ENCODE results near the gene CORO2A. TPM values are rescaled to one million over a fixed set of nuclear protein-coding genes. Genes with fewer than 3 reads are reported as not detected.

The CORO2A gene
- total and polyA plus RNA-seq, 2 donors (not counting 3 experiments of a cell fraction or from before 2014, with no cell fraction given), result 0.35 to 0.53 TPM

DNA sequence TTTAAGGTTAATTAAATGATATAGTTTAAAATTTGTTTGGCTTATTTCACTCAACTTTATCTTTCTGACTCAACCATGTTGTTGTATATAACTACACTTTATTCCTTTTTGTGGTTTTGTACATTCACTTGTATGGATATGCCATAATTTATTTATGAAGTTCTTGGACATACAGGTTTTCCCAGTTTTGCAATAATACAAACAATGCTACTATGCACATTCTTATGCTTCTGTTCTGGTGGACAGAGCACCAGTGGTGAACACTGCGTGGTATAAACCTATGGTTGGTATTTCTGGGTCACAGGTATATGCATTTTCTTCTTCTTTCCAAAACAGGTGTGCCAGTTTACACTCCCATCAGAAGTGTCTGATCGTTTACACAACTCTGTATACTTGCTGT is 37.8 kb downstream of the CORO2A start:
- H3K27me3 ChIP-seq (ENCODE audit: control insufficient read depth in 2 of 2, insufficient read depth in 2 of 2, low read length in 2 of 2), result no peaks in the 10 kb centered on the region
- H4K20me1 ChIP-seq (replicated peaks; ENCODE audit: control insufficient read depth, extremely low read depth, insufficient read depth, low read length), result no peaks in the 10 kb centered on the region
- intact Hi-C loops (cut with micrococcal nuclease), result no loop called here
- H2AFZ ChIP-seq (ENCODE audit: low read depth, low read length), result no peak overlapping the region
- no peak overlapping the region for H3K4me3 ChIP-seq (replicated peaks in 1 of 3; ENCODE audit: insufficient read depth in 1 of 3, low read depth in 1 of 3, low read length in 3 of 3)
- no peaks in the 10 kb centered on the region for H3K9me1 ChIP-seq (replicated peaks; ENCODE audit: control insufficient read depth, extremely low read depth, insufficient read depth, low read length)
- H3K9ac ChIP-seq (replicated peaks; ENCODE audit: extremely low read depth, insufficient read depth, low read length), result no peak overlapping the region
- no peaks in the 10 kb centered on the region for H3K79me2 ChIP-seq (ENCODE audit: control insufficient read depth, insufficient read depth, low read length)
- ChIA-PET CTCF (no interaction called here), POLR2A (no interaction called here)
- no peak for TF ChIP-seq JUN (IDR thresholded peaks at IDR 0.05; ENCODE audit: borderline replicate concordance, insufficient read depth, insufficient read length, low read depth)
- TF ChIP-seq EZH2 (IDR thresholded peaks at IDR 0.05; ENCODE audit: borderline replicate concordance, low read depth, low read length, severe bottlenecking), result no peak
- TF ChIP-seq, protein P1, sequence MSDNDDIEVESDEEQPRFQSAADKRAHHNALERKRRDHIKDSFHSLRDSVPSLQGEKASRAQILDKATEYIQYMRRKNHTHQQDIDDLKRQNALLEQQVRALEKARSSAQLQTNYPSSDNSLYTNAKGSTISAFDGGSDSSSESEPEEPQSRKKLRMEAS (IDR thresholded peaks at IDR 0.05; ENCODE audit: insufficient read depth, insufficient read length), result no peak
- no peak for TF ChIP-seq FOS (IDR thresholded peaks at IDR 0.05; ENCODE audit: borderline replicate concordance, insufficient read depth, low read length)
- no peak for TF ChIP-seq GATA2 (IDR thresholded peaks at IDR 0.05; ENCODE audit: insufficient read depth, insufficient read length, low read depth, low read length)
- TF ChIP-seq MYC (IDR thresholded peaks at IDR 0.05; ENCODE audit: low read depth, low read length), result no peak
- TF ChIP-seq POLR2AphosphoS5 (IDR thresholded peaks at IDR 0.05; ENCODE audit: insufficient read depth, low read depth, low read length), result no peak
- TF ChIP-seq, protein P2, sequence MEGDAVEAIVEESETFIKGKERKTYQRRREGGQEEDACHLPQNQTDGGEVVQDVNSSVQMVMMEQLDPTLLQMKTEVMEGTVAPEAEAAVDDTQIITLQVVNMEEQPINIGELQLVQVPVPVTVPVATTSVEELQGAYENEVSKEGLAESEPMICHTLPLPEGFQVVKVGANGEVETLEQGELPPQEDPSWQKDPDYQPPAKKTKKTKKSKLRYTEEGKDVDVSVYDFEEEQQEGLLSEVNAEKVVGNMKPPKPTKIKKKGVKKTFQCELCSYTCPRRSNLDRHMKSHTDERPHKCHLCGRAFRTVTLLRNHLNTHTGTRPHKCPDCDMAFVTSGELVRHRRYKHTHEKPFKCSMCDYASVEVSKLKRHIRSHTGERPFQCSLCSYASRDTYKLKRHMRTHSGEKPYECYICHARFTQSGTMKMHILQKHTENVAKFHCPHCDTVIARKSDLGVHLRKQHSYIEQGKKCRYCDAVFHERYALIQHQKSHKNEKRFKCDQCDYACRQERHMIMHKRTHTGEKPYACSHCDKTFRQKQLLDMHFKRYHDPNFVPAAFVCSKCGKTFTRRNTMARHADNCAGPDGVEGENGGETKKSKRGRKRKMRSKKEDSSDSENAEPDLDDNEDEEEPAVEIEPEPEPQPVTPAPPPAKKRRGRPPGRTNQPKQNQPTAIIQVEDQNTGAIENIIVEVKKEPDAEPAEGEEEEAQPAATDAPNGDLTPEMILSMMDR (IDR thresholded peaks at IDR 0.05; ENCODE audit: extremely low read depth in 1 of 2, insufficient read depth in 1 of 2, low read depth in 1 of 2, low read length in 2 of 2), result no peak
- no peak for TF ChIP-seq POLR2A (IDR thresholded peaks at IDR 0.05; ENCODE audit: low read depth, low read length)
- H3K27ac ChIP-seq (ENCODE audit: insufficient read depth, low read depth, low read length), result no peak overlapping the region
- BruUV-seq (replicated peaks), result no TSS peak
- no peaks in the 10 kb centered on the region for H3K4me1 ChIP-seq (ENCODE audit: control insufficient read depth, extremely low read depth, insufficient read depth, low read length)
- H3K9me3 ChIP-seq (replicated peaks; ENCODE audit: control insufficient read depth, insufficient read depth, low read length), result no peaks in the 10 kb centered on the region
- dilution Hi-C loops (cut with MboI; ENCODE audit: extremely low pct_ligation_motif_present, low sequenced_read_pairs), result no loop called here
- H3K4me2 ChIP-seq (ENCODE audit: insufficient read depth, low read length), result no peak overlapping the region
- DNase-seq (ENCODE audit: low read depth, low spot score) (no peak), FAIRE-seq (no peak)
- H3K36me3 ChIP-seq (ENCODE audit: control insufficient read depth in 2 of 2, extremely low read depth in 1 of 2, insufficient read depth in 2 of 2, low read length in 2 of 2), result no peaks in the 10 kb centered on the region
